SIG-M5 treated with dmso at 0.1 percent for 504 hours (cell line): ENCODE data around the gene TFAP2E.

Source experiments
- DNase-seq: peaks from one replicate; lab custom pipeline; 2025; ENCODE audit not compliant: unreplicated experiment; lab: John Stamatoyannopoulos, UW

TFAP2E gene

GRCh38 chr1:35556484-35557117 lies 16.5 kb upstream of the TFAP2E start:
- DNase-seq = no peak

DNA sequence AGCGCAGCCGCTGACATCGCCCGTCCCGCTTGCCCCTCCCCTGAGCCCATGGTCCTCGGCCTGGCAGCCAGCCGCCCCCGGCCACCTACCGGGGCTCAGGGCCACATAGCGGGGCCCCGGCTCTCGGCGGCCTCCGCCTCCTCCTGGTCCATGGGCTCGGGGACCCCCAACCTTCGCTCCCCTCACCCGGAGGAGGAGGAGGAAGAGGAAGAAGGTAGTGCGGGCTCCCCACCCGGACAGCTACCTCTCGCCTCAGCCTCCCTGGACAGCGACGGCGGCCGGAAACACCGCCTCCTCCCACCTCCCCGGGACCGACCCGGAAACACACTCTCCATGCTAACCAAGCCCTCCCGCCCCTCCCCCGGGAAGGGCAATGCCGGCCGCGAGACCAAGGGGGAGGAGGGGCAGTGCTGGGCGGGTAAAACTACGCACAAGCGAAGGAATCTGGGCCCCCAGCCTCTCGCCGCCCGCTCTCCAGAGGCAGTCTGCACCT lies 15.9 kb upstream of the TFAP2E start, which contains the start of gene KIAA0319L:
TSS of gene KIAA0319L (minus strand) at position 286 of the 493 bp plus-strand sequence. CDS start 2,912 bp downstream, outside the sequence.
- DNase-seq = peak; percentile 75

DNA sequence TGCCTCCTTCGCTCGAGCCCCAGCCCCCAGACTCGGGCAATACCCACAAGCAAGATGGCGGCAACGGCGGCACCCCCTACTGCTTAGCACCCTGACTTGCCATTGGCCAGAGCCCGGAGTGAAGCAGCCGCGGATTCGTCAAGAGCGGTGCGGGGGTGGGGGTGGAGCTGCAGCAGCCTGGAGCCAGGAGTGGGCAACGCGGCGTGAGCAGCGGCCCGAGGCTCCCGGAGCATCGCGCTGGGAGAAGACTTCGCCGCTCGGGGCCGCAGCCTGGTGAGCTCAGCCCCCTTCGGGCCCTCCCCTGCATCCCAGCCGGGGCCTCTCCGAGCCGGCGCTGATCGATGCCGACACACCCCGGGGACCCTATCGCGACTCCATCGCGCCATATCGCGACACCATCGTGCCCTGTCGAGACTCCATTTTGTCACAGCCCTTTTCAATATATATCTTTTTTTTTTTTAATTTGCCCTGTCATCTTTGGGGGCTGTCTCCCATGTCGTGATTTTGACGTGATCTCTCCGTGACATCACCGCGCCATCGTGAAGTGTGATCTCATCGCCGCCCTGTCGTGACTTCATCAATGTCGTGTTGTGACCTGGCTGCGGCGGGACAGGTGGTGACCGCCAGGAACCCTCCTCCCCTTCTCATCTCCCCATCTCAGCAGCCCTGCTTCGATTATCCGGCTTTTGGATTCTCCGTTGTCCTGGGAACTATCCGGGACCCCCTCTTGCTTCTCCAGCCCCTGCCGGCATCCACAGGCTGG lies 15.3 kb upstream of the TFAP2E start, which contains the start of gene NCDN:
TSS of gene NCDN (plus strand) at position 189 of the 763 bp plus-strand sequence. CDS start at position 581, 392 bp downstream.
- peak; percentile 96 for DNase-seq

- DNase-seq = no peak
These were observed 14.5 kb upstream of the TFAP2E start for GRCh38 chr1:35558374-35559316.

- DNase-seq = no peak
These were observed 13.7 kb upstream of the TFAP2E start for GRCh38 chr1:35559317-35559944.

- DNase-seq = no peak
These were observed 12.6 kb upstream of the TFAP2E start for GRCh38 chr1:35560256-35561225.

DNA sequence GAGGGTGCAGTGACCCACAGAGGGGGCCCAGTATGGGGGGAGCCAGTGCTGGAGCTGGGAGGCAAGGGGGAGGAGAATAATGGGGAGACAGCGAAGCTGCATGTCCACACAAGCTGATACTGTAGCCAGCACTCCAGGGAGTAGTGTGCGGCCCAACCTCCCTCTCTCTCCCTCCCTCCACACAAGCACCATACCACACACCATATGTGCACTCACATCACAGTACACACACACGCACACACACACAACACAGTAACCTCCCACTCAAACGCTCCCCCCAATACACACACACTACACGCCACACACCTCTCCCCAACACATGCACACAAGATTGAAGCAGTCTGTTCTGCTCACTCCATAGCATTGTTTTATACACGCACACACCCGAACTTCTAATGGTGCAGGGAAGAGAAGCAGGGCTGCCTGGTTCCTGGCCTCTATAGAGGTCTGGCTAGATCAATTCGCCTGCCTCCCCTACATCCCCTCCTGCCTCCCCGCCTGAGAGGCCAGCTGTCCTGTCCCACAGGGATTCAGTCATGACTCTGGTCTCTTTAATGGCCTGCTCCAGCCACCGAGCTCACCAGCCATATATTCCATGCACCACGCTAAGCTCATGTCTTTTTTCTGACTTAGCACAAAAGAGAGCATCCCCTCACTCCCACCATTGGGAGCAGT lies 11.7 kb upstream of the TFAP2E start:
- DNase-seq = no peak

GRCh38 chr1:35561972-35562680 lies 11.0 kb upstream of the TFAP2E start:
- no peak for DNase-seq

DNA sequence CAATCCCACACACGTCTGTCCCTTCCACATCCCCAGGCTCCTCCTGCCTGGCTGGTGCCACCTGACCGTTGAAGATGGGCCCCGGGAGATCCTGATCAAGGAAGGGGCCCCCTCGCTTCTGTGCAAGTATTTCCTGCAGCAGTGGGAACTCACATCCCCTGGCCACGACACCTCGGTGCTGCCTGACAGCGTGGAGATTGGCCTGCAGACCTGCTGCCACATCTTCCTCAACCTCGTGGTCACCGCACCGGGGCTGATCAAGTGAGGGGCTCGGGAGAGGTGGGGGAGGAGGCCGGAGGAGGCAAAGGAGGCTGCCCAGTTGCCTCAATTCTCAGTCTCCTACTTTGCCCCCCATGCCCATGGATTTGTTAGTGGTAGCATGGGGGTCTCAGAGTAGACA lies 9.9 kb upstream of the TFAP2E start:
- DNase-seq = no peak

DNA sequence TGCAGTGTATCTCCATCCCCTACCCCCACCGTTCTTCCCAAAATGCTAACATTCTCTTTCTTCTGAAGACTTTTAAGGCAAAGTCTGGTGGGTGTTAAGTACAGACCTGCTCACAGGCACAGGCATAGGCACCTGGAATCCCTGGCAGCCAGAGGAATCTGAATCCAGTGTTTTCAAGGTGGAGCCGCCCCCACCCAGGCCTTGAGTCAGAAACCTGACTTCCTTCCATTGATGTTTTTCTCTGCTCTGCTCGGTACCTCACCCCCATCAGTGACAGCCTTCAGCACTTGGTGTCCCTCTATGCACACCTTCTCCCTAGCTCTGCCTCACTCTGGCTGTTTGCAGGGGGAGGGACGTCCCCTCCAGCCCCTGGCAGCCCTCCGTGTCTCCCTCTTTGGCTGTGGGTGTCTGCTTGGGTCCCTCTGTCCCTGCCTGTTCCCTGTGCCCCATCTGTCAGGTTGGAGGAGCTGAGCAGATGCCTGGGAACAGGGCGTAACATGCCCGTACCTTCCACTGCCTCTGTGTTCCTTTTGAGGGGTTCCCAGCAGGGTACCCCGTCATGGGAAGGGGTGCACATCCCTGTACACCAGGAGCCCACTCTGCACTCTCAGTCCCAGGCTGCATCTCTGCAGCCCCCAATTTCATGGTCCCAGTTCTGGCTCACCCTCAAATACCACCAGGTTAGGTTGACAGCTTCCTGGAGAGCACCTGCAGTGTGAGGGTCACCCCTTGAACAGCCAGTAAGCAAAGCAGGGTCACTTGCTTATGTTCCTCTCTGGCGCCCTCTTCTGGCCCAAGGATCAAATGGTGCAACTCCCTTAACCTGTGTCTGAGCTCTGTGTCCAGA lies 8.9 kb upstream of the TFAP2E start:
- DNase-seq = peak; percentile 63

DNA sequence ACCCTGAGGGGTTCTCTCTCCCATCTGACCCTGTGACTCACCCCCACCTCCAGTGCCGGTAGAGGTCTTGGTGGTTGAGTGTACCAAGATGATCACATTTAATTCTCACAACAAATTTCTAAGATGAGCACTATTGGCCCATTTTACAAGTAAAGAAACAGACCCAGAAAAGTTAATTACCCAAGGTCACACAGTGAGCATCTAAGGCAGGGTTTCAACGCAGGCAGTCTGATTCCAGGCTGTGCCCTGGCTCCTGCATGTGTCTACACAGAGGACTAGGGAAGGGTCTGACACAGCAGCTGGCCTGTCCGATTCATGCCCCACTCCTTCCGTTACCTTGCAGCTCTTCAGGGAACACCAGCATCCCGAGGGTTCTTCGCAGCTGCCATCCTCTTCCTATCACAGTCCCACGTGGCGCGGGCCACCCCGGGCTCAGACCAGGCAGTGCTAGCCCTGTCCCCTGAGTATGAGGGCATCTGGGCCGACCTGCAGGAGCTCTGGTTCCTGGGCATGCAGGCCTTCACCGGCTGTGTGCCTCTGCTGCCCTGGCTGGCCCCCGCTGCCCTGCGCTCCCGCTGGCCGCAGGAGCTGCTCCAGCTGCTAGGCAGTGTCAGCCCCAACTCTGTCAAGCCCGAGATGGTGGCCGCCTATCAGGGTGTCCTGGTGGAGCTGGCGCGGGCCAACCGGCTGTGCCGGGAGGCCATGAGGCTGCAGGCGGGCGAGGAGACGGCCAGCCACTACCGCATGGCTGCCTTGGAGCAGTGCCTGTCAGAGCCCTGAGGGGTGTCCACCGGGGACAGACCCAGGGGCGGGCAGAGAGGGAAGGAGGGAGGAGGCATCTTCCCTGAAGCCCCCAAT lies 8.0 kb upstream of the TFAP2E start:
- DNase-seq = no peak

- DNase-seq = no peak
These were observed 7.4 kb upstream of the TFAP2E start for GRCh38 chr1:35565742-35566133.

DNA sequence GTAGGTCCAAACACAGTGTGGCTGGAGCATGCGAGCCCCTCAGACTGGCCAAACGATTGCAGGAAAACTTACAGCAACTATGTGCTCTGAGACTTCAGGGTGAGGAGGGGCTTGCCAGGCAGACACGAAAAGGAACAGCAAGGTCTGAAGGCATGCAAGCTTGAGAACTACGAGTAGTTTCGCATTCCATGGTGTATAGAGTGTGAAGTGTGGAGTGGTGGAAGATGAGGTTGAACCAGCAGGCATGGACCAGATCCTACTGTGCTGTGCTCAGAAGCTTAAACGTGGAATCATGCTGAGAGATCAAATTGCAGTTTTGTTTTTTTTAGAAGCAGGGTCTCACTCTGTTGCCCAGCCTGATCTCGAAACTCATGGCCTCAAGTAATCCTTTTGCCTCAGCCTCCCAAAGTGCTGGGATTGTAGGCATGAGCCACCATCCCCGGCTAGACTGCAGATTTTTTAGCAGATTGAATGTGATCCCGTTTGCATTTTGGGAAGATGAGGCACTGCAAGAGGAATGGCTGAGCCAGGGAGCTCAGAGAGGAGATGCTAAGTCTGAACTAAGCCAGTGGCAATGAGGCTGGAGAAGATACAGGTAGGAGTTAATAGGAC lies 5.1 kb upstream of the TFAP2E start:
- DNase-seq = no peak

- peak; percentile 58 for DNase-seq
These were observed 4.1 kb upstream of the TFAP2E start for GRCh38 chr1:35568975-35569395.

- no peak for DNase-seq
These were observed 3.2 kb upstream of the TFAP2E start for GRCh38 chr1:35569936-35570335.

DNA sequence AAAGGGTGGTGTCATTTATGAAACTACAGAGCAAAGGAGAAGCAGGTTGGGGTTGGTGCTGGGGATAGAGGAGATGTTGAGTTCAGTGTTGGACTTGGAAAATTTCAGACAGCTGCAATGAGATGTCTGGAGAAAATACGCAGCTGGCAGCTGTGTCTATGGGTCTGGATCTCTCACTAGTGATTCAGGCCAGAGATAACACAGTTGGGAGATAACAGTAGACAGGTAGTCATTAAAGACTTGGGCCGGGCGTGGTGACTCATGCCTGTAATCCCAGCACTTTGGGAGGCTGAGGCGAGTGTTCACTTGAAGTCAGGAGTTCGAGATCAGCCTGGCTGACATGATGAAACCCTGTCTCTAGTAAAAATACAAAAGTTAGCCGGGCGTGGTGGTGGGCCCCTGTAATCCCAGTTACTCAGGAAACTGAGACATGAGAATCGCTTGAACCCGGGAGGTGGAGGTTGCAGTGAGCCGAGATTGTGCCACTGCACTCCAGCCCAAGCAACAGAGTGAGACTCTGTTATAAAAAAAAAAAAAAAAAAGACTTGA lies 2.5 kb upstream of the TFAP2E start:
- DNase-seq = no peak
